Activated T-cell treated with anti-CD3 and anti-CD28 coated beads, Interleukin-2, amount 50 U/mL, for 24 hours (primary cell): ENCODE measurements around the gene TFR2.

Source experiments
- DNase-seq: peaks from one replicate; pipeline ENCODE4 v3.0.0-alpha.2; 2020
- H3K27ac Mint-ChIP-seq: 2 replicates; pipeline ENCODE4 v1.8.0; 2020; ENCODE audit warnings: mild to moderate bottlenecking, mixed read lengths
- H3K27me3 Mint-ChIP-seq: 2 replicates; pipeline ENCODE4 v1.8.0; 2020; ENCODE audit warnings: mixed read lengths
- H3K36me3 Mint-ChIP-seq: 2 replicates; pipeline ENCODE4 v1.8.0; 2020; ENCODE audit warnings: low read depth, mixed read lengths
- H3K4me1 Mint-ChIP-seq: 2 replicates; pipeline ENCODE4 v1.8.0; 2020; ENCODE audit warnings: low read depth, mixed read lengths
- H3K4me3 Mint-ChIP-seq: 2 replicates; pipeline ENCODE4 v1.8.0; 2020; ENCODE audit warnings: mild to moderate bottlenecking, moderate library complexity, mixed read lengths
- H3K9me3 Mint-ChIP-seq: 2 replicates; pipeline ENCODE4 v1.8.0; 2020; ENCODE audit warnings: mixed read lengths

TFR2 gene

DNA sequence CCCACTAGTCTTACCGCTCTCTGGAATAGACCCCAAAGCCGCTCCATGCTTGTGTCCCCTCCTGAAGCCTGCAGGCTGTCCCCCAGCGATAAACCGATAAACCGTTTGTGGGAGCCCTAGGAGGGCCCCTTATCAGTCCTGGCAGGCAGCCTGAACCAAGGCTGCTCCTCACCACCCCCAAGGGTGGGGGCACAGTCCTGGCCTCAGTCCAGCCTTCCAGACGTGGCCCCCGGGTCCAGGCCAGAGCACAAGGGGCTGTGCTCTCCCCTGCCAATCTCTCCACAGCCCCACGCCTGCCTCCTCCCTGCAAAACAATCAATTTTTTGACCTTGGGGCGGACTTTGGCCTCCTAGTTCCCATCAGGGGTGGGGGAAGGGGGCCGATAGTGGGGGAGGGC lies at the start of gene TFR2:
Gene TFR2, minus strand, starts transcription at position 90 of the 397 bp plus-strand sequence. Its CDS starts 43 bp downstream, at position 47.
- Mint-ChIP-seq H3K9me3 (no peaks in the 10 kb centered on the region), H3K27ac (no peak within 1 kb of the TSS), H3K36me3 (peaks cover 3% of the 10 kb centered on the region), H3K4me1 (no peaks in the 10 kb centered on the region), H3K4me3 (no peak within 1 kb of the TSS), H3K27me3 (no peaks in the 10 kb centered on the region)
- no peak for DNase-seq

DNA sequence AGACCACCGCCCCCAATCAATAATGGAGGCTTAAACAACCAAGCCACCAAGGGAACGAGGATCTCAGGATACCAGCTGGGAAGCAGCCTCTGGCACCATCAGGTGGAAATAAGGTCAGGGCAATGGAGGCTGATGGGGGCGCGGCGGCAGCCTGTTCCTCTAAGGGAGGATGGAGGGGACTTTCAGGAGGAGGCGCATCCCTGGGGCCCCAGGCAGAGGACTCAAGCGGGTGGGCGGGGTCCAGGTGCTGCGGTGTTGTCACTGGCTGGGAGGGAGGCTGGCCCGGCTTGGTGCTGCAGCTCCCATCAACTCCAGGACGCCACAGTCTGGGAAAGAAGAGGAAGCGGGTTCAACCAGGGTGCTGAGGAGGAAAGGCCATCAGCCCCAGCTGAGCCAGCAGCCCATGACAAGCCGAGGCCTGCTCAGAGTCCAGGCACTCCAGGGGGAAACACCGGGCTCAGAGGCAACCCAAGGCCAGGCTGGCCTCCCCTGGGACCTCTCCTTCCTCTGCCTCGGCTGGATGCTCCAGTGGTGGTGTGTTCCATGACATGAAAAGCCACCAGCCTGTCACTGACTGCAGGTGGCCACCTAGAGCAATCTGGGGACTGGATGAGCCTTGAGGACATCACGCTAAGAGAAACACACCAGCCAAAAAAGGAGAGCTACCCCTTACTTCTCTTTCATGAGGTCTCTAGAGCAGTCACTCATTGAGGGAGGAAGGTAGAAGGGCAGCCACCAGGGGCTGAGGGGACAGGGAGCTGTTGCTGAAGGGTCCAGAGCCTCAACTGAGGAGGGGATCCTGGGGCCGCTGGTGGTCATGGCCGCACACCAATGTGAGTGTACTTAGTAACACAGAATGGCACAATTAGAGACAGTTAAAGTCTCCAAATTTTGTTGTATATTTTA lies 48.1 kb upstream of the TFR2 start:
- peak overlapping the region; percentile 48 for H3K27ac Mint-ChIP-seq

DNA sequence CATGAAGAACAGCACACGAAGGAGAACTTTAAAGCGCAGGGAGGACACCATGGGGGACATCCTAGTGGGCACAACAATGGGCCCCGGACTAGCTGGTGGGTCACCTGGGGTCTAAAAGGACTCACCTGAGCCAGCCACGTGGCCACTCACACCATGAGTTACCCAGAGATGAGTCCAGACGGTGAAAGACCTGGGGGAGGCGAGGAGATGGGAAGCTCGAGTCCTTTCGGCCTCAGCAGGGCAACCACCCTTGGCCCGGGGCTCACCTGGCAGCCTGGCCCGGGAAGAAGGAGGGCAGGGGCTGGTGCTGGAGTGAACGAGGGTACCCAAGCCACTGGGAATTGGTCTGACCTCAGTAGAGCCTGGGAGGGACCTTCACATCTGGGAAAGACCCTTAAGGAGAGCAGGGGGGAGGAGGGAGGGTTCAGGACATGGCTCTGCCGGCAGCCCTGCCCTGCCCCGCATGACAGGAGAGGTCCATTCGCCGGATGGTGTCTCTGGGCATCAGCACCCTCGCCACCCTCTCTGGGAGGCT lies 47.0 kb upstream of the TFR2 start:
- H3K9me3 Mint-ChIP-seq: no peaks in the 10 kb centered on the region
- H3K27me3 Mint-ChIP-seq: no peaks in the 10 kb centered on the region
- no peak overlapping the region for H3K4me3 Mint-ChIP-seq
- H3K36me3 Mint-ChIP-seq: peaks cover 77% of the 10 kb centered on the region
- H3K4me1 Mint-ChIP-seq: peaks cover 43% of the 10 kb centered on the region
- no peak for DNase-seq
- peak overlapping the region; percentile 48 for H3K27ac Mint-ChIP-seq

More for the DNA sequence above, 48.1 kb upstream of the TFR2 start:
- Mint-ChIP-seq H3K27me3 (no peaks in the 10 kb centered on the region), H3K4me1 (peaks cover 43% of the 10 kb centered on the region), H3K9me3 (no peaks in the 10 kb centered on the region), H3K4me3 (no peak overlapping the region), H3K36me3 (peaks cover 71% of the 10 kb centered on the region)
- no peak for DNase-seq

DNA sequence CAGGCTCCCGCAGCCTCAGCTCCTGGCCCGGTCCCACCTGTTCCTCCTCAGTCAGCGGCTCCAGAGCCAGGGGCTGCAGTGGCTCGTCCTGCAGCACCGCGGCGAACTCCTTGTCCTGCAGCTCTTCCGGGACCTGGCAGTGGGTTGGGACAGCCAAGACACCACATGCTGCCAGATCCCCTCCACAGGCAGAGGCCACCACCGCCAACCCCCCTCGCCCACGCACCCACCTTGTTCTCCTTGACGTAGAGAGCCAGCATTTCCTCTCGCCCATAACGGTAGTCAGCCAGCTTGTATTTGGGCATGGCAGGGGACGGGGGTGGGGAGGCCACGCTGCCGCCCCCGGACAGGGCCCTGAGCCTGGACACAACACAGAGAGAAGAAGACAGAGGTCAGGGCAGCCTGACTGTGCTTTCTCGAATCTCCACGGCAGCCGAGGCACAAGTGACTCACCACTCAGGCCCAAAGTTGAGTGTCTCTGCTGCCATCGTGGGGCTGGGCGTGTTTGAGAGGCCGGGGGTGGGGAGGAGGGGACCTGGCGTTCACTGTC lies 46.5 kb upstream of the TFR2 start:
- Mint-ChIP-seq H3K4me1 (peaks cover 41% of the 10 kb centered on the region), H3K4me3 (no peak overlapping the region), H3K36me3 (peaks cover 74% of the 10 kb centered on the region), H3K27me3 (no peaks in the 10 kb centered on the region), H3K9me3 (no peaks in the 10 kb centered on the region), H3K27ac (peak overlapping the region; percentile 48)
- no peak for DNase-seq

DNA sequence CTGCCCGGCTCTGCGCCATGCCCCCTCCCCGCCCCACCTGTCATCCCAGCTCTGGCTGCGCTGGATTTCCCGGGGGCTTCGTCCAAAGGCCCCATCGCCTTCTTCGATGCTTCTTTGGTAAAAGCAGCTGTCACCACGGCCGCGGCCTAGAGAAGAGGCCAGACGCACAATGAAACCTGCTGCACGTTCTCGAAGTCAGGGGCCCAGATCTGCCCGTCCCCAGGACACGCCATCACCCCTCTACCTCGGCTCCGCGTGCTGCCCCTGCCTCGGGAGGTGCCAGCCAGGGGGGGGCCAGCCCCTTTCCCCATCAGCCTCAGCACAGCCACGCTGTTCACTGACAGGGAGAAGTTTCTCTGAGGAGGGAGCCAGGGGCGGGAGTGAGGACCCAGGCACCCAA lies 45.9 kb upstream of the TFR2 start:
- peaks cover 39% of the 10 kb centered on the region for H3K4me1 Mint-ChIP-seq
- no peaks in the 10 kb centered on the region for H3K27me3 Mint-ChIP-seq
- peaks cover 72% of the 10 kb centered on the region for H3K36me3 Mint-ChIP-seq
- H3K4me3 Mint-ChIP-seq: no peak overlapping the region
- no peaks in the 10 kb centered on the region for H3K9me3 Mint-ChIP-seq
- H3K27ac Mint-ChIP-seq: no peak overlapping the region
- DNase-seq: no peak

DNA sequence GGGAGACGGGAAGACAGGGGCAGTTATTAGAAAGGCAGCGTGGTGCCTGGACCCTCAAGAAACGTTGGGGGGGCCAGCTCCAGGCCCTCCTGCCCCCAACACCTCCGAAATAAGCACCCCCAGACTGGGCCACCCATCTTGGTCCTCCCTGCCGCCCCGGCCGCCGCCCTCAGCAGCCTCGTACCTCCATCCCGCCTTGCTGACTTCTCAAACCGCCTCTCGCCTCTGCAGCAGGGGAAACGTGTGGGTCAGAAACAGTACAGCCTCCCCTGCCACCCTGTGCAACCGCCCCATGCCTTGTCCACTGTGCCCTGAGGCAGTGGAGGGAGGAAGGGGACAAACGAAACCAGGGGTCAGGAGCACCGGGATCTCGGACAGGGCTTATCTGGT lies 45.5 kb upstream of the TFR2 start:
- Mint-ChIP-seq H3K4me1 (peaks cover 38% of the 10 kb centered on the region), H3K4me3 (no peak overlapping the region), H3K27me3 (no peaks in the 10 kb centered on the region), H3K36me3 (peaks cover 72% of the 10 kb centered on the region), H3K9me3 (no peaks in the 10 kb centered on the region), H3K27ac (peak overlapping the region; percentile 26)
- no peak for DNase-seq

DNA sequence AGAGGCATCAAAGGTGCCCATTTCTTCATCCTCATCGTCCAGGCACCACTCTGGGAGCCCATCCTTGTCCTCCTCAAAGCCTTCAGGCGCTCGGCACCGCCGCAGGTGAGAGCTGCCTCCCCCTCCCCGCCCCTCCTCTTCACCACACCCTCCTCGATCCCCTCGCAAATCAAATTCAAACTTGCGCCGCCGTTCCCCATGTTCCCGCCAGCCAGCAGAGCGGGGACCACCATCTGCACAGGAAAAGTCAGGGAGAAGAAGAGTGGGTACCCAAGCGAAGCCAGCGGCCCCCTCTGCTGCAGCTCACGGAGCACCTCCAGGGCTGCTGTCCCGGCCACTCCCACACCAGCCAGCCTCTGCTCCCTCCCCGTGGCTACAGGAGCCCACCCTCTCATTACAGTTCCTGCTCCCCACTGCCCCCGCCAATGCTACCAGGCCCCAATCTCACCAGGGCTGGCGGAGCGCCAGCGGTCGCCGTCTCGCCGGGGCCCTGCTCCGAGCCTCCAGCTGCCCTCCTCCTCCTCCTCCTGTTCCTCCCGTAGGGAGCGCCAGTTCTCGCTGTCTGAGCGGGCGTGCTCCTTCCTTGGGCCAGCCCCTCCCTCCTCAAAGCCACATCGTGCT lies 45.0 kb upstream of the TFR2 start:
- Mint-ChIP-seq H3K9me3 (no peaks in the 10 kb centered on the region), H3K27me3 (no peaks in the 10 kb centered on the region), H3K27ac (no peak overlapping the region), H3K4me3 (no peak overlapping the region), H3K4me1 (peaks cover 38% of the 10 kb centered on the region), H3K36me3 (peaks cover 75% of the 10 kb centered on the region)
- DNase-seq: no peak

DNA sequence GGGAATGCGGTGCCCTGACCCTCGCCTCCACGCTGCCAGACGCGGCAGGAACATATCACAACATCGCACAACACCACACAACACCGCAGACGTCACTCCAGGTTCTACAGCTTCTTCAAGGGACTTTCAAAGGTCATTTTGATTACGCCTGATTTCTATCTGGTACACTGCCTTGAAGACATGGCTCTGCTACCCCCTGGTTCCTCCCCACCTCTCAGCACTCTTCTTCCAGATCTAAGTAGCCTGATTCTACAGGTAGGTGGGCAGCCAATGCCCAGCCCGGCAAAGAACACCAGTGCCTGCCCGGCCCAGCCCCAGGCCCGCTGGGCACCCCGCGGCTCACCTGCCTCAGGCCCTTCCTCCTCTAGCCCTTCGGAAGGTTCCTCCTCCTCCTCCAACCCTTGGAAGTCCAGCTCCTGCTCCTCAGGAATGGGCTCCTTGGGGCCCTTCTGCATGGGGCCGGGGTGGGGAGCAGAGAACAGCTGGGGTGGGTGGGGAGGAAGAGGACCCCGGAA lies 44.3 kb upstream of the TFR2 start:
- Mint-ChIP-seq H3K36me3 (peaks cover 81% of the 10 kb centered on the region), H3K27ac (peak overlapping the region; percentile 63), H3K9me3 (no peaks in the 10 kb centered on the region), H3K4me3 (no peak overlapping the region), H3K4me1 (peaks cover 37% of the 10 kb centered on the region), H3K27me3 (no peaks in the 10 kb centered on the region)
- no peak for DNase-seq

DNA sequence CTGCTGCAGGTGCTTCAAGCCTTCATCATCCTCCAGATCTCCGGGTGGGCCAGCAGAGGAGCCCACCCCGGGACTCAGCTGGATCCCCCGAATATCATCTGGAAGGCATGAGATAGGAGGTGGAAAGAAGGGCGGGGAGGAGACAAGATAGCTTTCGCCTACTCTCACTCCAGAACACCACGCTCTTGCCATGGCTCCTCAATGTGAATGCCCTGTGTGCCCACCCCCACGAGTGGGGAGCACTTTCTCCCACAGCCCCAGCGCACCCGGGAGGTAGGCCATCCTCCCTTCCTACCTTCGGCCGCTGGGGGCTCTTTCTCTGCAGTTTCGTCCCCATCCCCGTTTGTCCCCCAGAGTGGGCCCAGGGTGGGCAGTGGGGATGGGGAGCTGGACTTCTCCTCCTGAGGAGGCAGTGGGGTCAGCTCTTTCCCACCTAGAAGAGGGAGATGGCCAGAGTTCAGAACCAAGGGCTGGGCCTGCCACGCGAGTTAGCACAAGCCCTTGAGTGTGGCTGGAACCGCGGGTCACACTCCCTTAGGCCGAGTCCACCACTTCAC lies 43.8 kb upstream of the TFR2 start:
- no peaks in the 10 kb centered on the region for H3K27me3 Mint-ChIP-seq
- peaks cover 85% of the 10 kb centered on the region for H3K36me3 Mint-ChIP-seq
- peak overlapping the region; percentile 63 for H3K27ac Mint-ChIP-seq
- DNase-seq: no peak
- no peak overlapping the region for H3K4me3 Mint-ChIP-seq
- no peaks in the 10 kb centered on the region for H3K9me3 Mint-ChIP-seq
- H3K4me1 Mint-ChIP-seq: peaks cover 39% of the 10 kb centered on the region

DNA sequence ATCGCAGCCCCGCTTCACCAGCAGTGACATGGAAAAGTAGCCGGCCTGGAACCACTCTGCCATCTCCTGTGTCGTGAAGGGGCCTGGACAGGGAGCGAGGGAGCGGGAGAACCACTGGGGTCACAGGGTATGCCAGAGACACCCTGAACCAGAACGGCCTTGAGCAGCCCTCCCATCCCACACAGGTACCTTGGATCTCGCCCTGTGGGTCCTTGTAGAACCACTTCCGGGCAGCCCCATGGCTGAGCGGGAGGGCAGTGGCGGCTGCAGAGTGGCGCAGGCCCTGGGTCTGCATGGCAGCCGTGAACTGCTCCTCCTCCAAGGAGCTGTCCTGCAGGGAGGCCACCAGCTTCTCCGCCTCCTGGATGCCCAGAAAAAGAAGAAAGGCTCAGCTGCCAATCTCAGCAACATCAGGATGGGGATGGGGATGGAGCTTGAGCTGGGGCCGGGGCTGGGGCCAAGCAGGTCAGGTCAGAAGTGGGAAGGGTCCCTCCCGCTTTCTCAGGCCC lies 43.2 kb upstream of the TFR2 start:
- H3K36me3 Mint-ChIP-seq: peaks cover 85% of the 10 kb centered on the region
- no peak for DNase-seq
- no peak overlapping the region for H3K27ac Mint-ChIP-seq
- no peak overlapping the region for H3K4me3 Mint-ChIP-seq
- H3K4me1 Mint-ChIP-seq: peaks cover 42% of the 10 kb centered on the region
- no peaks in the 10 kb centered on the region for H3K9me3 Mint-ChIP-seq
- H3K27me3 Mint-ChIP-seq: no peaks in the 10 kb centered on the region

DNA sequence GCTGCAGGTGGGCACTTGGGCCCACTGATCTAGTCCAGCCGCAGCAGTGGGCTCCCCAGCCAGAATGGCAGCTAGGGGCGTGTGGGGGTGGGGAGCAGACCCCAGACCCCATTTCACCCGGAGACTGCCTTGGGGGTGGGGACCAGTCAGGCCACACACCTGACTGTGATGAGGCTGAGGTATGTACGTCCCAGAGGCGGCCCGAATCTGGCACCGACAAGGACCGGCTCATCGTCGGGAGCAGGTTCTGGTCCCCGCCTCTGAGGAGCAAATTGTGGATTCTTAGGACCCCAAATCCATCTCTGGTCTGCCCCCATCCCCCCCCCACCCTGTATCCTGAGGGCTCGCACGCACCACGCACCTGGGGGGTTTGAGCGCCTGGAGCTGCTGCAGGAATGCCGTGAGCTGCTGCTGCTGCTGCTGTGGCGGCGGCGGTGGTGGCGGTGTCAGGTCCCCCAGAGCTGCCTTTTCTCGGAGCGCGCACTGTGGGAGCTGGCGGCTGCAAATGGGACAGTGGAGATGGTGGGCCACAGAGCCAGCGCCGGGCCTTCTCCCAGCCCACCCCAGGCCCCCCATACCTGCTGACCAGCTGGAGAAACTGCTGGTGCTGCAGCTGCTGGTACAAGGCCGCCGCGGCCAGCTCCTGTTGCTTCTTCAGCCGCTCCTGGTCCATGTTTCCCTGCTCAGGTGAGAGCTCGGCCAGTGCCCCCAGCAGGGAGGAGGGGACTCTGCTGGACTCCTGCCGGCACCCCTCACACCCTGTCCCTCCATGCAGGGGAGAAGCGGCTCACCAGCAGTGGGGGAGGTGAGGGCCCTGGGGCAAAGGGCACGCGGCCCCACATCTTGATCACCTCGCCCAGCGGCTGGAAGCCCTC lies 42.5 kb upstream of the TFR2 start:
- H3K27me3 Mint-ChIP-seq: no peaks in the 10 kb centered on the region
- peaks cover 85% of the 10 kb centered on the region for H3K36me3 Mint-ChIP-seq
- peaks cover 42% of the 10 kb centered on the region for H3K4me1 Mint-ChIP-seq
- no peak overlapping the region for H3K27ac Mint-ChIP-seq
- no peaks in the 10 kb centered on the region for H3K9me3 Mint-ChIP-seq
- DNase-seq: no peak
- no peak overlapping the region for H3K4me3 Mint-ChIP-seq

DNA sequence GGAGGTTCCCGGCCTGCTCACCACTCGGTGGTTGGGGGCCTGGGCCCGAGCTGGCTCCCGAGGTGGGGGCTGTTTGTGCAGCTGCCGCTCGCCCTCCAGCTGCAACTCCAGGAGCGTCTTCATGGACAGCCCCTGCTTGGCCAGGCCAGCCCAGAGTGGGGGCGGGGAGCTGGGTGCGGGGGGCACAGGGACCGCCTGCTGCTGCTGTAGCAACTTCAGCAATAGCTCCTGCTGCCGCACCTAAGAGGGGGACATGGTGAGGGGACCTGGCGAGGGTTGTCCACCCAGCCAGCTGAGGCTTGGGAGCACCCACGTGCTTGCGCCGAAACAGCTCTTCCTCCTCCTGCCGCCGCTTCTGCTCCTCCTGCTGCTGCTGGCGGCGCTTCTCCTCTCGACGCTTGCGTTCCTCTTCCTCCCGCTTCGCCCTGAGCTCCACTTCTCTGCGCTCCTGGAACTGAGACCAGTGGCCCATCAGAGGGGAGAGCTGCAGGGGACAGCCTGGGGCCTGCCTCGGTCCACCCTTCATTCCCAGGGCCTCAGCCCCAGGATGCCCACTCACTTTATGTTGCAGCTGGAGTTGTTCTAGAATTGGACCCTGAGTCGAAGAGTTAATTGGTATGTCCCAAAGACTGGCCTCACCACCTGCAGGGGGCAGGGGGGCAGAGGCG lies 41.8 kb upstream of the TFR2 start:
- Mint-ChIP-seq H3K36me3 (peaks cover 83% of the 10 kb centered on the region), H3K4me3 (no peak overlapping the region), H3K27me3 (no peaks in the 10 kb centered on the region), H3K4me1 (peaks cover 38% of the 10 kb centered on the region), H3K27ac (peak overlapping the region; percentile 52), H3K9me3 (no peaks in the 10 kb centered on the region)
- DNase-seq: peak; percentile 32

DNA sequence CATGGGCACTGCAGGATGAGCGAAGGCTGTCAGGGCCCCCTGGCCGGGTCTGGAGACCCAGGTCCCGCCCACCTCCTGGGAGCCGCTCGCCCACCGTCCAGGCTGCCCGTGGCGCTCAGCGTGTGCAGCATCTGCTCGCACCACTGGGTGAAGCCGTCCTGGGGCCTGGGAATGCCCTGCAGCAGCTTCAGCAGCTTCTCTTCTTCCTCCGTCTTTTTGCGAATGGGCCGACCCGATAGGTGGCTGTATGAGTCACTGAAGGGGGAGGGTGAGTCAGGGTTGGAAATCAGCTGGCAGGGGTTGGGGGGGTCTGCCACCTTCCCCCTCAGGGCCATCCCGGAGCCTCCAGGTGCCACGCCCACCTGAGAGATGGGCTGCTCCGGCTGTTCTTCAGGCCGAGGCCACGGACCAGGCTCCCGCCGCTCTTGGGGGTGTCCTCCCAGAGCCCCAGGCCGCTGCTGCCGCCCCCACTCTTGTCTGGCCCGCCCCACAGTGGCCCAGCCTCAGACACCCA lies 40.9 kb upstream of the TFR2 start:
- no peak overlapping the region for H3K4me3 Mint-ChIP-seq
- H3K27ac Mint-ChIP-seq: peak overlapping the region; percentile 29
- peak; percentile 52 for DNase-seq
- H3K4me1 Mint-ChIP-seq: peaks cover 38% of the 10 kb centered on the region
- H3K36me3 Mint-ChIP-seq: peaks cover 85% of the 10 kb centered on the region
- H3K9me3 Mint-ChIP-seq: no peaks in the 10 kb centered on the region
- H3K27me3 Mint-ChIP-seq: no peaks in the 10 kb centered on the region
